ENCODE results near the gene MYH3.
A peak's percentile ranks its signal among the peaks of the same experiment; 100 is the strongest.

MYH3 gene

GRCh38 chr17:10649602-10650001 lies 7.5 kb downstream of the MYH3 start:
- no peak for TF ChIP-seq CTCF (IDR thresholded peaks at IDR 0.05)
- H3K27ac ChIP-seq = no peak overlapping the region

- TF ChIP-seq CTCF (IDR thresholded peaks at IDR 0.05) (no peak), ZFX (IDR thresholded peaks at IDR 0.05; ENCODE audit: borderline replicate concordance) (no peak)
- H3K27ac ChIP-seq = no peak overlapping the region
Observed at GRCh38 chr17:10648956-10649355, 8.2 kb downstream of the MYH3 start.

- no peak for TF ChIP-seq ZFX (IDR thresholded peaks at IDR 0.05; ENCODE audit: borderline replicate concordance)
- TF ChIP-seq CTCF (IDR thresholded peaks at IDR 0.05) = no peak
- H3K27ac ChIP-seq = no peak overlapping the region
Observed at GRCh38 chr17:10648381-10648780, 8.7 kb downstream of the MYH3 start.

GRCh38 chr17:10646392-10646990 lies 10.6 kb downstream of the MYH3 start:
- TF ChIP-seq CTCF (IDR thresholded peaks at IDR 0.05) = peak; percentile 90
- TF ChIP-seq ZFX (IDR thresholded peaks at IDR 0.05; ENCODE audit: borderline replicate concordance) = no peak
- no peak overlapping the region for H3K27ac ChIP-seq

GRCh38 chr17:10640475-10640874 lies 16.6 kb downstream of the MYH3 start:
- TF ChIP-seq CTCF (IDR thresholded peaks at IDR 0.05) = no peak
- H3K27ac ChIP-seq = no peak overlapping the region

GRCh38 chr17:10638151-10638550 lies 19.0 kb downstream of the MYH3 start:
- H3K27ac ChIP-seq = no peak overlapping the region
- TF ChIP-seq ZFX (IDR thresholded peaks at IDR 0.05; ENCODE audit: borderline replicate concordance) (no peak), CTCF (IDR thresholded peaks at IDR 0.05) (no peak)

GRCh38 chr17:10635290-10635689 lies 21.8 kb downstream of the MYH3 start:
- H3K27ac ChIP-seq = no peak overlapping the region
- no peak for TF ChIP-seq ZFX (IDR thresholded peaks at IDR 0.05; ENCODE audit: borderline replicate concordance)
- TF ChIP-seq CTCF (IDR thresholded peaks at IDR 0.05) = peak; percentile 26
